GM21717 (cell line): ENCODE data around the gene ARPC5L.

ENCODE experiments used
- ATAC-seq: cut with Tn5 transposase; IDR thresholded peaks from one replicate; pipeline ENCODE4 v1.9.1; 2021; ENCODE audit warnings: mild to moderate bottlenecking, moderate library complexity; ENCODE audit not compliant: unreplicated experiment

ARPC5L gene

GRCh38 chr9:124860582-124861341 is 1.2 kb upstream of the ARPC5L start:
- no peak for ATAC-seq

DNA sequence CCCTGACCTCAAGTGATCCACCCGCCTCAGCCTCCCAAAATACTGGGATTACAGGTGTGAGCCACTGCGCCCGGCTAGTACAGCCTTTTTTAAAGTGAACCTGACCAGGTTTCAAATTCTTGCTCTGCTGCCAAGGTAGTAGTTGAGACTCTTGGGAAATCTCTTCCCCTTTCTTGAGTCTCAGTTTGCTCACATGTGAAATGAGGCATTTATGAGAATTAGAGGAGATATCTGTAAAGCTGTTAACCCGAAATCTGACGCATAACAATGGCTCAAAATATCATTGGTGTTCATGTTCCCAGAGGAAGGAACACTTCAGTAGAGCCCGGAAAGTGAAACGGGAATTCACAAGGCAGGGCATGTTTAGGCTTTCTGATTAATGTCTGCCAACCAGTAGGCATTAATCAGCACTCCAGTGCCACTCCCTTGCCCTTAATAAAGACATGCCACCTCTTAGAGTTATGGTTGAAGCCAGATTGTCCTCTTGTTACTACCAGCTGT is 1.5 kb downstream of the ARPC5L start:
- no peak for ATAC-seq

DNA sequence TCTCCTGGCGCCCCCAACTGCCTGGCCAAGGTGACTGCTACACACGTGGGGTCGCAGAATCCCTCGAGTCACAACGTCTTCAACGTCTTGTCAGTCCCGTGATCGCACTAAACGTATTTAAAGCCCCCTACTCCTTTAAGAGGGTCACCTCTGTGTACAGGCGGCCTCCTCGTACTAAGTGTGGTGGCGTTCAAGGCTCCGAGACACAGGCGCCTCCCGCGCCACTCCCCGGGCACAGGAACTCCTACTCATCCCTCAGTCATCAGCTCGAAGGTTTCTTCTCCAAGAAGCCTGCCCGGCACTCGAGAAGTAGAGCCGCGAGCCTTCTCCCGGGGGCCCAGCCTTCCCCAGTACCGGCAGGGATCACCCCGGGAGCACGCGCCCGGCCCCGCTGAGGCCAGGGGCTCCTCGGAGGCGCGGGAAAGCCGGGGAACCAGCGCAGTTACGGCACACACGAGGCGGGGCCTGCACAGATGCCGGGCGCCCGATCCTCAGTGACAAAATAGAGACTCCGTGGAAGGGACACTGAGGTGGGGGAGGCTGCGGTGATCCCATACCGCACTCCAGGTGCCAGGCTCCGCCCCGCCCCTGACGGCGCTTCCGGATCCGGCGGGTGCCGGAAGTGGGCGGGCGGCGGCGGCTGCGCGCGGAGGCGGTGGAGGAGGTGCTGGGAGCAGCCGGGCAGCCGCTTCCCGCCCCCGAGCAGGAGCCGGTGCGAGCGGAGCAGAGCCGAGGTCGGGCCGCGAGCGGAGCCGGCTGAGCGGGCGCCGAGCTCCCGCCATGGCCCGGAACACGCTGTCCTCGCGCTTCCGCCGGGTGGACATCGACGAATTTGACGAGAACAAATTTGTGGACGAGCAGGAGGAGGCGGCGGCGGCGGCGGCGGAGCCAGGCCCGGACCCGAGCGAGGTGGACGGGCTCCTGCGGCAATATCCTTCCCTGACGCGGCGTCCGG is 6.9 kb downstream of the ARPC5L start:
- peak; percentile 48 for ATAC-seq

DNA sequence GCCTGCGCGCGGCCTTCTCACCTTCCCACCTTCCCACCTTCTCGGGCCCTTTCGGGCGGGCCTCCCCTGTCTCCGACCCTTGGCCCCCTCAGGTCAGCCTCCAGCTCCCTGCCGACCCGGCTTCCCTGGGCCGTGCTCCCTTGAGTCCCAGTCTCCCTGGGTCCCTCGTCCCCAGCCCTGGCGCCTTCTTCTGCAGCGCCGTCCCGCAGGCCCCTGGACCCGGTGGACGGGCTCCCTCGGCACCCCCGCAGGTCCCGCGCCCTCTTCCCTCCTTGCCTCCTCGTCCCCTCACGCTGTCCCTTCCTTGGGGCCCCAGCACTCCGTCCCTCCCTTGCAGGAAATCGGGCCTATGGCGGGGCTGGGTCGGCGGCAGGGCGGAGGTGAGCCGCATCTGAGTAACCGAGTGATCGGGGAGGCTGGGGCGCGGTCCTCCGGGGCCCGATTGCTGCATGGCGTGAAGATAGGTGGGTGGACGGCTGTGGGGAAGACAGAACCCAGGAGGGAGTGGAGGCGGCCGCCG is 7.6 kb downstream of the ARPC5L start:
- peak; percentile 8 for ATAC-seq

- ATAC-seq = peak; percentile 34
Observed at GRCh38 chr9:124869986-124870560, 8.1 kb downstream of the ARPC5L start.

DNA sequence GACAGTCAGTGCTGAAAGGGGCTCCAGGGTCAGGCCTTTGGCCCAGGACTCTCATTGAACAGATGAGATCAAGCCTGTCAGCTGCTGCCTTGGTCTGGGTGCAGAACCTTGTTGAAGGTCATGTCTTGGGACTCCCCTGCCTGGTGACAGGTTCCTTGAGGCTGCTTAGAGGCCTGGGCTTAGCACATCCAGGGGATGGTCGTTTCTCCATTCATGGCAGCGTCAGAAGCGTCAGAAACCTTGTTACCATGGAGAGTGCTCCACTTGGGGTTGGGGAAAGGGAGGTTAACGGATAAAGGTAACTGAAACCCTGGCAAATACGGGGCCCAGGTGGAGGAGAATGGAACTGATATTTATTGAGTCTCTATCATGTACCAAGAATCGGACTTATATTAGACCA is 8.8 kb downstream of the ARPC5L start:
- ATAC-seq = no peak

GRCh38 chr9:124871156-124871561 is 9.2 kb downstream of the ARPC5L start:
- ATAC-seq = no peak

- ATAC-seq = no peak
Observed at GRCh38 chr9:124873664-124874063, 11.7 kb downstream of the ARPC5L start.

DNA sequence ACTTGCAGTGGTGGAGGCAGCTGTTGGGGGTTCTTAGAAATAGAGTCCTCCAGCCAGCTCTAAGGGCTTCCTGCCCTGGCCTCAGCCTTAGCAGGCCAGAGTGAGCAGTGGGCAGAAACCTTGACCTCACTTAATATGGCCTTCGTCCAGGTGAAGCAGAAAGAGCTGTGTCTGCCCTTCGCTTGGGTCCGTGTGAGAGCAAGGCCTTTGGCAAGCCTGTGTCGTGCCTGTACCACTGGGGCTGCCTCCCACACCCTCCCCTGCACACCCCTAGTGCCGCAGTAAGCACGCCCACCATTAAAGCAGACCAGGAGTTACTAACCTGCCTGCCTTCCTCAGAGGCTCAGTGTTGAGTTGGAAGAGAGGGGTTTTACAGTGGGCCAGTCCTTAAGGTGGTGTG is 13.6 kb downstream of the ARPC5L start:
- no peak for ATAC-seq

DNA sequence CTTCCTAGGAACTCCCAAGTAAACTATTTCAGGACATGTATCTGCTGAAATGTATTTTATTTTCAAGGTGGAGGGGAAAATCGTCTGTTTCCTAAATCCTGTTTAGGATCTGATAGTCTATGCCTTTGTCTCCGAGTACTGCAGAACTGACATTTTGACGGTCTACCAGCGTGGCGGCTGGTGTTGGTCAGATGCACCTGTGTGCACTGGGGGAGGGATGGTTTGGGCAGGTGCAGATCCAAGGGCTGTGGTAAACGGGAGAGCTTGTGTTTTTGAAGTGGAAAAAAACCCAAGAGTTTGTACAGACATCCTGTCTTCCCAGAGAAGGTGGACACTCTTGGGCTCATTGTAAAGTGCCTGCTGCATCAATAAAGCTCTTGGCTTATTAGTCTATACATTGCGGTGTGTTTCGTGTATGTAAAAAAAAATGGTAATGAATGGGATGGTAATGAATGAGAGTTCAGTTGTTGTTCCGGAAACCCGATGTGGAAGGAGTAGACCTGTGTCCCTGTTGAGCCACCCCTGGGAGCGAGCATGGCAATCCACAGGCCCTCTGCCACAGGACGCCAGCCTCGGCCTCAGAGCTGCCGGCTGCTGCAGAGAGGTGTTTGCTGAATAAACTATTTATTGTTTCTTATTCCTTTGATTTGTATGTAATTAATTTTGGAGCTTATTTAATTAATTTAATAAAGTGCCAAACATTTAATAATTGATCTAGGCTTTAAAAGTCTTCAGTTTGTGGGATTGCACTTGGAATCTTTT is 15.3 kb downstream of the ARPC5L start:
- ATAC-seq = no peak

DNA sequence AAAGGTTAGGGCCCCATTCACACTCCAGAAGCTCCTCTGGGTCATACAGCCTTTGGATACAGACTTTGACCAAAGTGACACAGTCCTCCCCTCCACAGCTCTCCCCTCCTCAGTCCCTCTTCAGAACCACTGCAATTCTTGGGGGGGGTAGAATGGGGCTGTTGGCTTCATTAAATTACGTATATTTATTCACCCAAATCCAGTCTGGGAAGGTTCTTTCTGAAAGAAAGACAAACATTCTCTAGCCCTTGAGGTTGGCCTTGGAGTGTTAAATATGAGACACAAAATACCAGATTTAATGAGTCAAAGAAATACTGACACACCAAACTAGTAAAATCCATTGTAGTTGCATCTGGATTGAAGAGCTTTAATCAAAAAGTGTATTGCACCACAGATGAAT is 16.1 kb downstream of the ARPC5L start:
- ATAC-seq = no peak

GRCh38 chr9:124878518-124878917 is 16.6 kb downstream of the ARPC5L start:
- no peak for ATAC-seq

DNA sequence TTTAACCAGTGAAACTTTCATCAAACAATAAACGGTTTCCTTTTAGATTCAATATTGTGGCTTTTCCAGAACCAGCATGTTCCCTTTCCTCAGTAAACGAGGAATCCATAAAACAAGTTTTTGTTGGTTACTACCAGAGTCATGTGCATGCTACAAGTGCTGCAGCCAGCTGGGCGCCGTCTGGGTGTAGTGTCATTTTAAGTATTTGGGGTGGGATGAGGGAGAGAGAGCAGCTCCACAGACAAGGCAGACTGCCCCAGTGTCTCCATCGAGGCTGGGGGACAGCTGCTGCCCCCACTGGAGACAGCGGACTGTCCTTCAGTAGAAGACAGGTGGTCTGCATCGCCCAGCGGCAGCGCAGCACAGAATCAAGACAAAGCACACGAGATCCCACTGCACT is 17.3 kb downstream of the ARPC5L start:
- no peak for ATAC-seq

- no peak for ATAC-seq
Observed at GRCh38 chr9:124880501-124880900, 18.6 kb downstream of the ARPC5L start.

DNA sequence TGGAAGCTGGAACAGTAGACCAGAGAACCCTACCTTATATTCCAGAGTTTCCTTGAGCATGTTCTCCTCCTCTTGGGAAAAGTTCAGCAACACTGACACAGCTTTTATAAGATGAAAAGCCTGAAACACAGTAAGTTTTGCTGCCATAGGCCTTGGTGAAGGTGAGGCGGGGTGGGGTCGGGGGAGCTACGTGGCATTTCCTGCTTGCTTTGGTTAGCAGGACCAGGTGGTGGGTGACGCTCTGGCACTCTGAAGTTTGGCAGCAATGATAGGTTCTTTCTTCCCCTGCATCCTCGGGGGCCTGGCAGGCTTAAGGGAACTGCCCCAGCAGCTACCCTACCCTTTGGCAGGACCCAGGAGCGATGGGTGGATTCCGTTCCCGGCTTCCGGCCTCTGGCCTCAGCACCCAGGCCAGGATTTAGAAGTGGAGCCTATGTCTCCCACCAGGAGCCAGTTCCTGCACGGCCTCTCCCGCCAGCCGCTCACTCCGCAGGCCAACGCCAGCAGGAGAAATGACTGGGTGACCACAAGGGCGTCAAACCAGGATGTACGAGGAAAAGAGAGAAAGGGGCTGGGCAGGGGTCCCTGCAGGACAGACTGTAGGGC is 19.3 kb downstream of the ARPC5L start:
- ATAC-seq = no peak

DNA sequence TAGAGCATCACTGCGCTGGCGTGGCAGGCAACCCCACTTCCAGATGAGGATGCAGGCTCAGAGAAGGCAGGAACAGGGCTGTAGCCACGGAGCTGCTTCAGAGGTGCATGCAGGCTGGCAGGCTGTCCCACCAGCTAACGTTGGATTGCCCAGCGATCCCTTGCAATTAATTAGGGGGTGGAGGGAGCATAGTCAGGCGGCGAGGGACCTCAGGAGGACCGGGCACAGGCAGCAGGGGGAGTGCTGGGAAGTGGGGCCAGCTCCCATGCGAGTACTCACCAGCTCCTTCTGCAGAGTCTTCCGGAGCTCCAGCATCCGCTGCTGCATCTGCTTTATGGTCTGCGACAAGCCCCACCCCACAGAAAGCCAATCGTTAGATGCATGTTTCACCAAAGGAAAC is 20.3 kb downstream of the ARPC5L start:
- ATAC-seq = no peak

DNA sequence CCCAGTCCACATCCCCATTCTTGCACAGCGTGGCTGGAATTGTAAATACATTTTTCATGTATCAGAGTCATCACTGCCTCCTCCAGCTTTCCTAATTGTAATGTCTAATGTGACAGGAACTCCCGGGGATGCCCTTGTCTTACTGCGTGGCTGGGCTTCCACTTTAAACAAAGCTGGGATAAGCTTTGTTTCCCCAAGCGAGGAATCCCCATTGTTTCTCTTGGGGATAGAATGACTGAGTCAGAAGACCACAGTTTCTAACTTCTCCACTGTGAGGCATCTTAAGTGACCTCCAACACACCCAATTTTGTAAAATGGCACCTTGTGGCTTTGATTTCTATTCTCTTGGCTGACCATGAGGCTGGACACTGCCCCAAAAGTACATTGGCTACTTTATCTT is 22.4 kb downstream of the ARPC5L start:
- no peak for ATAC-seq

GRCh38 chr9:124885551-124885950 is 23.6 kb downstream of the ARPC5L start:
- ATAC-seq = no peak

DNA sequence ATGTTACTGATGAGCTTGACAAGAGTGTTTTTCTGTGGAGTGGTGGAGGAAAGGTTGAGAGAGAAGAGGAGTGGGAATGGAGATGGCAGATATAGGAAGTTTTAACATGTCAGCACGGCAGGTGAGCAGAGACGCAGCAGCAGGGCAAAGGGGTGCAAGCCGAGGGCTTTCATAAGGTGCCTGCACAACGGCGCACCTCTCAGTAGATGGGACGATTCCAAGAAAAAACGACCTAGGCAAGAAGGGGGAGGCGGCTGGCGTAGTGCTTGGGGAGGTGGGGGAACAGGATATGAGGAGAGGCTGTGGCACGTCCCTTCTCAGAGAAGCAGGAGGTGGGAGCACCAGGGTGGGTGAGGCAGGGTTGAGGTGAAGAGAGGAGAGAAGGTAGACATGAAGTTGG is 24.5 kb downstream of the ARPC5L start:
- ATAC-seq = no peak

DNA sequence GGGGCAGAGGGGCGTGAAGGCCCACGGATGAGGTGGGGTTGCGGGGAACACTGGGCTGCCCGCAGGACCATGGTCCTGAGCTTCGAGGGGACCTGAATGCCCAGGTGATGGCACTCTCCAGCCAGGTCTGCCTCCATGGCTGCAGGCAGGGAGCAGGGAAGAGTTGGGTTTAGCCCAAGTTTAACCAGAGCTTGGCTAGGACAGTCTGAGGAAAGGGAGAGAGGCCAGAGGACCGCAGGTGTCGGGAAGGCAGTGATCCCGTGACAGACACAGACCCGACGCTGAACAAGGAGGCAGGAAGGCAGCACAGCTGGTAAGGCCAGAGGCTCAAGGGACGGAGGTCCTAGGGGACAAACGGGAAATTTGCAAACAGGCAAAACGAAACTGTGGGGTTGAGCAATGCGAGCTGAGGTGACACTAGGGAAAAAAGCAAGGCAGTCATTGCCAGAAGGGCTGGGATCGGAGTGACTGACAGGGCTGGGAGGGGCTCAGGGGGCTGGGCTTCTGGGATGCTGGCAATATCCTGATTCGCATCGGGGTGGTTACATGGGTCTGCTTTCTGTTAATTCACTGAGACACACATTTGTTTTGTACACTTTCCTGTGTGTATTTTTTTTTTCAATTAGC is 25.0 kb downstream of the ARPC5L start:
- ATAC-seq = no peak
